Panc1 (cell line): Measurements from ENCODE around the gene DCC. TPM values are rescaled to one million over a fixed set of nuclear protein-coding genes. Genes with fewer than 3 reads are reported as not detected.

Experiments
- ATAC-seq: fragments of 200-7000 bp; cut with Tn5 transposase; 2 replicates; pipeline ENCODE4 v1.9.1; 2020; ENCODE audit warnings: mild to moderate bottlenecking, moderate library complexity
- BruUV-seq: library from RNA; stranded (reverse); fragments of 400-500 nt; replicated peaks from 2 replicates; lab custom pipeline; 2021; lab: Mats Ljungman, UMichigan
- CTCF ChIA-PET: fragments of 300-600 bp; sonication (Branson Sonifier 250); formaldehyde crosslinking; loops from one replicate; lab custom pipeline; 2022; ENCODE audit warnings: antibody characterized with exemption; lab: Charles Lee
- POLR2A ChIA-PET: fragments of 300-600 bp; sonication (Branson Sonifier 250); formaldehyde crosslinking; loops from one replicate; lab custom pipeline; 2022; ENCODE audit warnings: antibody characterized with exemption; lab: Charles Lee
- DNase-seq: peaks from one replicate; pipeline ENCODE4 v3.0.0-alpha.2; 2010; ENCODE audit warnings: low read depth, low spot score
- H3K27ac ChIP-seq: 2 replicates; pipeline ENCODE4 v1.5.1; 2011; ENCODE audit warnings: mild to moderate bottlenecking, low read length, inconsistent platforms
- H3K27me3 ChIP-seq: fragments of 200-500 bp; sonication (Bioruptor generic); 2 replicates; pipeline ENCODE4 v1.6.0; 2014; ENCODE audit warnings: low read length, inconsistent platforms; ENCODE audit not compliant: control insufficient read depth, insufficient read depth
- H3K36me3 ChIP-seq: fragments of 200-500 bp; sonication (Bioruptor generic); 2 replicates; pipeline ENCODE4 v1.5.1; 2014; ENCODE audit warnings: inconsistent platforms, mild to moderate bottlenecking, low read length, moderate library complexity; ENCODE audit not compliant: control insufficient read depth, insufficient read depth
- H3K4me1 ChIP-seq: 2 replicates; pipeline ENCODE4 v1.5.1; 2011; ENCODE audit warnings: inconsistent platforms, mild to moderate bottlenecking, low read length, moderate library complexity; ENCODE audit not compliant: control insufficient read depth, insufficient read depth
- H3K4me3 ChIP-seq, 2 experiments: 2 replicates each; pipeline ENCODE4 v1.5.1; 2011 to 2012; ENCODE audit warnings: low read depth in 2 of 2, low read length in 2 of 2, mild to moderate bottlenecking in 2 of 2, inconsistent platforms in 1 of 2, moderate library complexity in 1 of 2
- H3K9me3 ChIP-seq: fragments of 200-500 bp; sonication (Bioruptor generic); 2 replicates; pipeline ENCODE4 v1.5.1; 2014; ENCODE audit warnings: low read depth, mild to moderate bottlenecking, inconsistent platforms, low read length, moderate library complexity; ENCODE audit not compliant: control insufficient read depth, insufficient read depth
- POLR2AphosphoS5 ChIP-seq: IDR thresholded peaks from 2 replicates; pipeline ENCODE4 v1.6.1; 2012; ENCODE audit warnings: mild to moderate bottlenecking, low read depth, low read length, moderate library complexity
- SIN3A ChIP-seq: IDR thresholded peaks from 2 replicates; pipeline ENCODE4 v1.6.1; 2012; ENCODE audit warnings: low read depth, mild to moderate bottlenecking, low read length, moderate library complexity, borderline replicate concordance; ENCODE audit not compliant: insufficient read depth
- TCF7L2 ChIP-seq: IDR thresholded peaks from 2 replicates; pipeline ENCODE4 v1.6.1; 2011; ENCODE audit warnings: mild to moderate bottlenecking, low read depth, low read length, inconsistent platforms
- in situ Hi-C: cut with HindIII; loops from 2 replicates; pipeline ENCODE4 v1.10.0; 2016; ENCODE audit warnings: low sequenced_read_pairs, low pct_unique_long_range_greater_than_20kb
- intact Hi-C: fragments of 100-400 bp; cut with micrococcal nuclease; formaldehyde crosslinking; loops from one replicate; pipeline ENCODE4 v1.10.0; 2022; ENCODE audit not compliant: unreplicated experiment
- total RNA-seq: library from RNA; stranded (reverse); gene quantifications from one replicate; pipeline ENCODE4 v1.2.1, GENCODE V29; 2021; ENCODE audit not compliant: unreplicated experiment
- TF ChIP-seq, protein P1 (sequence below): fragments of 450-650 bp; IDR thresholded peaks from 2 replicates; pipeline ENCODE4 v1.5.1; 2017; ENCODE audit warnings: mild to moderate bottlenecking
- TF ChIP-seq, protein P2 (sequence below), 2 experiments: IDR thresholded peaks; 2 replicates each; pipeline ENCODE4 v1.6.1; 2011 to 2012; ENCODE audit warnings: low read depth in 2 of 2, control low read depth in 1 of 2, low read length in 1 of 2, mild to moderate bottlenecking in 1 of 2, moderate library complexity in 1 of 2; ENCODE audit not compliant: insufficient read depth in 1 of 2

DCC gene
- total RNA-seq, 1 experiment from 2014 or later: not detected

DNA sequence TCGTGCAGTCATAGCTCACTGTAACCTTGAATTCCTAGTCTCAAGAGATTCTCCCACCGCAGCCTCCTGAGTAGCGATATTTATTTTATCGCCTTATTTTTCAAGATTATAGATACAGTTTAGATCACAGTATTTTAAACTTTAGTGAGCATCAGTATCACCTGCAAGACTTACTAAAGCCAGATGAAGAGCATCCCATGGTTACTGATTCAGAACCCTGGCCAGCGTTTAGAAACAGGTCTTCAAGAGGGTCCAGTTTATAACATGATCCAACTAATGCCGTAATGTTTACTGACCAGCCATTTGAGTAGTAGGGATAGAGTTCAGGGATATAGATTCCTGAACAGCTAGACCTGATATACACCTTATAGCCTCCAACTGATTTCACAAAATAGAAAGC is 146.1 kb downstream of the DCC start:
- DNase-seq: no peak
- POLR2A ChIA-PET: no interaction called here

DNA sequence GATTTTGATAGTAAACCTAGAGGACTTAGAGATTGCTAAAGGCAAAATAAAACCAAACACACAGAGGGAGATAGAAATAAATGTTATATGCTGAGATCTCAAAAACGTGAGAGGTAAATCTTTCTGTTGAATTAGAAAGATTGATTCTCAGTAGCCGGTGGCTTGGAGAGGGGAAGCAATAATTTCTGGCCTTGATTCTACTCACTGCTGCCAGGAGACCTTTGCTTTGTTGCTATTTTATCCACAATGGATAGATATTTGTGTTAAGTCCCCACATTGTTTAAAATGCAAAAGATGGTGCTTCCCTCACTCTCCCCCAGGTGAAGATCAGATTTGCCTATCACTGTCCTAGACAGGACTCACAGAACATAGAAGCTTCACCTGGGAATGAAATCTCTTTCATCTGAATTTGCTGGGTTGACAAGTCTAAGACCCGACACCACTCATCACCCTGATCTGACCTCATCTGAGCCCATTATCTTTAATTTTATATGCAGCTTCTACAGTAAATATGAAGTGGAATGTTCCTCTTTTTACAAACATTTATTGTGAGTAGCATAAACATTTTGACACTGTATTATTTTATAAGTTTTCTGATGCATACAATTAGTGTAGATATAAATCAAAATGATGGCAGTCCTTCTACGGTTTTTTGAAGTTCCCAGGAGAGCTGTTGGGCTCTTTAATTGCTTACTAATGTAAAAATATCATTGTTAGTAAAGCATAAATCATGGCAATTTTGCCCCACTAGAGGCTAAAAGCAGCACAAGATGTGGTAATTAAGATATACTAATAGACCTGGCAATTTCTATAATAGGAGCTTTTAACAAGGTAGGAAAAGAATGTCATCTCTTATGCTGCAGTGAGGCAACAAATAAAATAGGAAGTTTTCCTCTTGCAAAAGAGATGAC is 149.7 kb downstream of the DCC start:
- no peak overlapping the region for H3K4me3 ChIP-seq
- ChIA-PET CTCF (no interaction called here), POLR2A (no interaction called here)
- no peaks in the 10 kb centered on the region for H3K27me3 ChIP-seq
- H3K4me1 ChIP-seq: no peaks in the 10 kb centered on the region
- intact Hi-C loops (no loop called here), in situ Hi-C loops (no loop called here)
- ATAC-seq: no peak
- no peak for DNase-seq
- H3K9me3 ChIP-seq: no peaks in the 10 kb centered on the region
- no peaks in the 10 kb centered on the region for H3K36me3 ChIP-seq
- BruUV-seq: no TSS peak
- TF ChIP-seq, protein P1, sequence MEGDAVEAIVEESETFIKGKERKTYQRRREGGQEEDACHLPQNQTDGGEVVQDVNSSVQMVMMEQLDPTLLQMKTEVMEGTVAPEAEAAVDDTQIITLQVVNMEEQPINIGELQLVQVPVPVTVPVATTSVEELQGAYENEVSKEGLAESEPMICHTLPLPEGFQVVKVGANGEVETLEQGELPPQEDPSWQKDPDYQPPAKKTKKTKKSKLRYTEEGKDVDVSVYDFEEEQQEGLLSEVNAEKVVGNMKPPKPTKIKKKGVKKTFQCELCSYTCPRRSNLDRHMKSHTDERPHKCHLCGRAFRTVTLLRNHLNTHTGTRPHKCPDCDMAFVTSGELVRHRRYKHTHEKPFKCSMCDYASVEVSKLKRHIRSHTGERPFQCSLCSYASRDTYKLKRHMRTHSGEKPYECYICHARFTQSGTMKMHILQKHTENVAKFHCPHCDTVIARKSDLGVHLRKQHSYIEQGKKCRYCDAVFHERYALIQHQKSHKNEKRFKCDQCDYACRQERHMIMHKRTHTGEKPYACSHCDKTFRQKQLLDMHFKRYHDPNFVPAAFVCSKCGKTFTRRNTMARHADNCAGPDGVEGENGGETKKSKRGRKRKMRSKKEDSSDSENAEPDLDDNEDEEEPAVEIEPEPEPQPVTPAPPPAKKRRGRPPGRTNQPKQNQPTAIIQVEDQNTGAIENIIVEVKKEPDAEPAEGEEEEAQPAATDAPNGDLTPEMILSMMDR: no peak
- TF ChIP-seq, protein P2, sequence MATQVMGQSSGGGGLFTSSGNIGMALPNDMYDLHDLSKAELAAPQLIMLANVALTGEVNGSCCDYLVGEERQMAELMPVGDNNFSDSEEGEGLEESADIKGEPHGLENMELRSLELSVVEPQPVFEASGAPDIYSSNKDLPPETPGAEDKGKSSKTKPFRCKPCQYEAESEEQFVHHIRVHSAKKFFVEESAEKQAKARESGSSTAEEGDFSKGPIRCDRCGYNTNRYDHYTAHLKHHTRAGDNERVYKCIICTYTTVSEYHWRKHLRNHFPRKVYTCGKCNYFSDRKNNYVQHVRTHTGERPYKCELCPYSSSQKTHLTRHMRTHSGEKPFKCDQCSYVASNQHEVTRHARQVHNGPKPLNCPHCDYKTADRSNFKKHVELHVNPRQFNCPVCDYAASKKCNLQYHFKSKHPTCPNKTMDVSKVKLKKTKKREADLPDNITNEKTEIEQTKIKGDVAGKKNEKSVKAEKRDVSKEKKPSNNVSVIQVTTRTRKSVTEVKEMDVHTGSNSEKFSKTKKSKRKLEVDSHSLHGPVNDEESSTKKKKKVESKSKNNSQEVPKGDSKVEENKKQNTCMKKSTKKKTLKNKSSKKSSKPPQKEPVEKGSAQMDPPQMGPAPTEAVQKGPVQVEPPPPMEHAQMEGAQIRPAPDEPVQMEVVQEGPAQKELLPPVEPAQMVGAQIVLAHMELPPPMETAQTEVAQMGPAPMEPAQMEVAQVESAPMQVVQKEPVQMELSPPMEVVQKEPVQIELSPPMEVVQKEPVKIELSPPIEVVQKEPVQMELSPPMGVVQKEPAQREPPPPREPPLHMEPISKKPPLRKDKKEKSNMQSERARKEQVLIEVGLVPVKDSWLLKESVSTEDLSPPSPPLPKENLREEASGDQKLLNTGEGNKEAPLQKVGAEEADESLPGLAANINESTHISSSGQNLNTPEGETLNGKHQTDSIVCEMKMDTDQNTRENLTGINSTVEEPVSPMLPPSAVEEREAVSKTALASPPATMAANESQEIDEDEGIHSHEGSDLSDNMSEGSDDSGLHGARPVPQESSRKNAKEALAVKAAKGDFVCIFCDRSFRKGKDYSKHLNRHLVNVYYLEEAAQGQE (IDR thresholded peaks at IDR 0.05; ENCODE audit: insufficient read depth in 1 of 2, low read depth in 2 of 2, low read length in 1 of 2): no peak
- TF ChIP-seq SIN3A (no peak), TCF7L2 (no peak), POLR2AphosphoS5 (no peak)
- H3K27ac ChIP-seq: no peak overlapping the region

More for the DNA sequence above, 146.1 kb downstream of the DCC start:
- no peaks in the 10 kb centered on the region for H3K27me3 ChIP-seq
- no peak overlapping the region for H3K4me3 ChIP-seq
- CTCF ChIA-PET: no interaction called here
- no peaks in the 10 kb centered on the region for H3K36me3 ChIP-seq
- in situ Hi-C loops: no loop called here
- no peaks in the 10 kb centered on the region for H3K9me3 ChIP-seq
- BruUV-seq: no TSS peak
- H3K27ac ChIP-seq: no peak overlapping the region
- ATAC-seq: no peak
- intact Hi-C loops: no loop called here
- no peak for TF ChIP-seq POLR2AphosphoS5
- TF ChIP-seq, protein P2 (IDR thresholded peaks at IDR 0.05; ENCODE audit: insufficient read depth in 1 of 2, low read depth in 2 of 2, low read length in 1 of 2): no peak
- TF ChIP-seq, protein P1: no peak
- no peak for TF ChIP-seq SIN3A
- TF ChIP-seq TCF7L2: no peak
- H3K4me1 ChIP-seq: no peaks in the 10 kb centered on the region
